GM19025 (cell line): Measurements from ENCODE around the gene ATP5ME.
"Not testable (repeated sequence)": the region's sequence is repeated elsewhere in the genome, so short reads cannot be mapped to it uniquely, and the experiment has no call there.

Experiments
- ATAC-seq: cut with Tn5 transposase; IDR thresholded peaks from one replicate; pipeline ENCODE4 v1.9.1; 2021; ENCODE audit warnings: mild to moderate bottlenecking, low read depth, moderate library complexity; ENCODE audit not compliant: unreplicated experiment

ATP5ME gene

DNA sequence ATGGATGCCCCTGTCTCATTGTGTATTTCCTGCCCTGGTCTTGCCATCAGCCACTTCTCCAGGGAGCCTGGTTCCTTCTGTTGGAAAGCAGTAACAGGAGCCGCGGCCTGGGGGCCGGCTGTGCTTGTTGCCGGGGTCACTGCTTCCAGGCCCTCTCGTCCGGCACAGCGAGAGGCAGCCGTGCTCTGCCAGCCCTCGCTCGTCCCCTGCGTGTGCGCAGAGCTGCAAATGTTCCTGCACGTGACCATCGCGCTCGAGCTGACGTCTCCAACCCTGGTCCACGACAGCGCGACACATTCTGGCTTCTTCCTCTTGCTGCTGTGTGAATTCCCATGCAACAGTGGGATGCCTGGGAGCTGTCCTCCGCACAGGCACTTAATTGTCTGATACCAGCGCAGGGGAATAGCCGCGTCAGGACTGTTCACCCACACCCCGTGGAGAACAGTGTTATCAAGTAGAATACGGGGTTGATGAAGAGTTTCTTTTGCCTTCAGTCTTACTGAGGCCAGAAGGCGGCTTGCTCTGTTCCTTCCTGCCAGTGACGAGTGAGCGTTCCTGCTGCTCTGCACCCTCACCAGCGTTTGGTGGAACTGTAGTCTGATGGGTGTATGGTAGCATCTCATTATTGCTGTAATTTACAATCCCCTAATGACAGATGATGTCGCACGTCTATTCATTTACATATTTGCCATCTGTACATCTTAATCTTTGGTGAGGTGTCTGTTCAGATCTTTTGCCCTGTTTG lies 36.4 kb downstream of the ATP5ME start:
- no peak for ATAC-seq

DNA sequence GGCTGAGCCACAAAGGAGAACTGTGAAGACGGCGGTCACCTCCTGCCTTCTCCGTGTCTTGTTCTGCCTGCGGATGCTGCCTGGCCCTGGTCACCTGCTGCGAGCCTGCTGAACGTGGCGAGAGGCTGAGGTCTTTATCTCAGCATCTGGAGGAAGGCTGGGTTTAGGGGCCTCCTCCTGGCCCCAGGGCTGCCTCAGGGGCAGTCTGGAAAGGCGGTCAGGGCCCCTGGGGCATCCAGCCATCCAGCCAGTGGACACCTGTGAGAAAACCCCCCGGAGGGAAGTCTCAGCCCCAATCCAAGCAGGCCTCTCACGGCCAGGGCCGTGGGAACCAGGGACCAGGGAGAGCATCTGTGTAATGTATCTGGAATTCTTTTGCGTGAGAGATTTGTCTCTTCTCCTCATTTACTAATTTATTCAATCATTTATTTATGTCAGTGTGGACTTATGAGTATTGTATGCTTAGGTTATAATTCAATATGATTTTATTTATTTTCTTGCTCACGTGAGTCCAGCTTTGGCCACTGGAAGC lies 37.4 kb downstream of the ATP5ME start:
- no peak for ATAC-seq

DNA sequence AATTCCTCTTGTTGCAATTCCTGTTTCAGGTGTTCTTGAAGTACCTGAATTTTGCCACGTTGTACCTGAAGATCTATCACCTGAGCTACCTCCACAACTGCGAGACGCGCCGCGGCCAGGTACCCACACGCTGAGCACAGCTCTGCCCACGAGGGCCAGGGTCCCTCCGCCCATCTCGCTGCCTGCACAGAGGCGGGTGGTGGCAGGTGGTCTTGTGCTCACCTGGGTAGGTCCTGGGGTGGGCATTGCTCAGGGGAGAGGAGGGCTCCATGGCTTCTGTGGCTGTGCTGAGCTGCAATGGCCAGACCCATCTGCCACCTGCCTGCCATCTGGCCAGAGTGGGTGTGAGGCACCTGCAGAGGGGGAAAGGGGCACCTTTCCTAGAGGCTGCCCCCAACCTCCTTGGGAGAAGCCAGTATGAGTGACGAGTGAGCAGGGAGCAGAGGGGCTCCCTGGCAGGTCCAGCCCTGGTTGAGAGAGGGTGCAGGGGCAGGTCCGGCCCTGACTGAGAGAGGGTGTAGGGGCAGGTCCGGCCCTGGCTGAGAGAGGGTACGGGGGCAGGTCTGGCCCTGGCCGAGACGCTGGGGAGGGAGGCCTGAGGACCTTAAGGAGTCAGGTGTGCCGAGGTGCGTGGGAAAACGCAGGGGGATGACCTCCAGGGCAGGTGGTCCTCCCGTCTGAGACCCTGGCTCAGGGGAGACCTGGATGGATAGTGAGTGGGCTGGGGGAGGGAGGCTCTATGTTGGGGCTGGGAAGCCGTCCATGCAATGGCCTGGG lies 38.0 kb downstream of the ATP5ME start:
- ATAC-seq = no peak

DNA sequence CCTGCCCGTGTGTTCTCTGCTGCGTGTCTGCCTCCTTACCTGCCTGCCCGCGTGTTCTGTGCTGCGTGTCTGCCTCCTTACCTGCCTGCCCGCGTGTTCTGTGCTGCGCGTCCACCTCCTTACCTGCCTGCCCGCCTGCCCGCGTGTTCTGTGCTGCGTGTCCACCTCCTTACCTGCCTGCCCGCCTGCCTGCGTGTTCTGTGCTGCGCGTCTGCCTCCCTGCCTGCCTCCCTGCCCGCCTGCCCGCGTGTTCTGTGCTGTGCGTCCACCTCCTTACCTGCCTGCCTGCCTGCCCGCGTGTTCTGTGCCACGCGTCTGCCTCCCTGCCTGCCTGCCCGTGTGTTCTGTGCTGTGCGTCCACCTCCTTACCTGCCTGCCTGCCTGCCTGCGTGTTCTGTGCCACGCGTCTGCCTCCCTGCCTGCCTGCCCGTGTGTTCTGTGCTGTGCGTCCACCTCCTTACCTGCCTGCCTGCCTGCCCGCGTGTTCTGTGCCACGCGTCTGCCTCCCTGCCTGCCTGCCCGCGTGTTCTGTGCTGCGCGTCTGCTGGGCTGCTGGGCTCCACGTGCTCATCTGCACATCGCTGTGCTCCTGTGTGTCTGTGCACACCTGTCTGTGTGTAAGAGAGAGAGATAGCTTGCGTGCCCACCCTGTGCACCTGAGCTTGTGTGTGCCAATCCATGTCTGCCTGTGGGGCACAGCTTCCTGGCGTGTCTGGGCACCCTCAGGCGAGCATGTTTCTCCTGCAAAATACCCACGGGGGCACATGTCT lies 38.8 kb downstream of the ATP5ME start:
- not testable (repeated sequence) for ATAC-seq

DNA sequence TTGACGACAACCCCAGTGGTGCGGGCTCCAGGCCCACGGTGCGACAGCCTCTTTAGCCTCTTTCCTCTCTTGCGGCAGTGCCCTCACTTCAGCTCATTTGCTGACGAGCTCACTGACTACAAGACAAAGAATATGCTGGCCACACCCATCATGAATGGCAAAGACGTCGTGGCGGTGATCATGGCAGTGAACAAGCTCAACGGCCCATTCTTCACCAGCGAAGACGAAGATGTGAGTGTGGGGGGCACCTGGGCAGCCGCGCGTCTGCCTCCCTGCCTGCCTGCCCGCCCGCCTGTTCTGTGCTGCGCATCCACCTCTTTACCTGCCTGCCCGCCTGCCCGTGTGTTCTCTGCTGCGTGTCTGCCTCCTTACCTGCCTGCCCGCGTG lies 39.5 kb downstream of the ATP5ME start:
- ATAC-seq = no peak

DNA sequence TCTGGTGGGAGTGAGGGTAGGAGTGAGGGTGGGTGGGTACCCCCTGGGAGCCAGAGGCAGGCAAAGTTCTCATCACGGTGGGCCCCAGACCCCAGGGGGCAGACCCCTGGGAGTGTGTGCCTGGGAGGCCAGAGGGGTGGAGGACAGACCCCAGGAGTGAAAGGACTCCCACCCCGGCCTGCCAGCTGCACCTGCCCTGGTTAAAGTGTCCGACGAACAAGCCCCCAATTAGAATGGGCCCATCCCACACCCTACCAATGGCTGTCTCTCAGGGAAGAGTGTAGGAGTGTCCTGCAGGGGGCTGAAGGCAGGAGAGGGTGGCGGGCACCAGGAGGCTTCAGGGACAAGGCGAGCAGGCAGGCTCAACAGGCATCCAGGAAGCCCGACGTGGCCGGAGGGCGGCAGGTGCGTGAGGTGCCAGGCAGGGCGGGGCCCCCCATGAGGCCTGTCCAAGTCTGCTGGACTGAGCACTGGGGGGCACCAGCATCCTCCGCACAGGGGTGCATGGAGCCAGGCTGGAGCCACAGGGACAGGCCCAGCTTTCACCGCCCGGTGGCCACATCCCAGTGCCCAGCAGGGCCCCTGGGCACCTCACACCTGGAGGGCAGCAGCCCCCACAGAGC lies 40.0 kb downstream of the ATP5ME start:
- ATAC-seq = no peak

DNA sequence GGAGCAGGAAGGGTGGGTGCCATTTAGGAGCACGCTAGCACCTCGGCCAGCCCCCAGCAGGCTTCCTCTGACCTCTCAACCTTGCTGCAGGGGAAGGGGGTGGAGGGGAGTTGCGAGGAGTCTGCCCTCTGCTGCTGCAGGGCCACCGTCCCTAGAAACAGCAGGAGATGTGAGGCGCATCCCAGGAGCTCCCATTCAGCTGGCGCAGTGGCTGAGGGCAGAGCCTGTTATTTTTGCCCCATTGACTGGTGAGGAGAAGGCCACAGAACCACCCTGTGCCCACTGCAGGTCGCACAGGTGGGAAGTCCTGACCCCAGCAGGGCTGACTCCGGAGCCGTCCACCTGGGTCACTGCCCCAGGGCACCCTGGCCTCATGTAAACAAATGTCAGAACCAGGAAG lies 40.7 kb downstream of the ATP5ME start:
- no peak for ATAC-seq

DNA sequence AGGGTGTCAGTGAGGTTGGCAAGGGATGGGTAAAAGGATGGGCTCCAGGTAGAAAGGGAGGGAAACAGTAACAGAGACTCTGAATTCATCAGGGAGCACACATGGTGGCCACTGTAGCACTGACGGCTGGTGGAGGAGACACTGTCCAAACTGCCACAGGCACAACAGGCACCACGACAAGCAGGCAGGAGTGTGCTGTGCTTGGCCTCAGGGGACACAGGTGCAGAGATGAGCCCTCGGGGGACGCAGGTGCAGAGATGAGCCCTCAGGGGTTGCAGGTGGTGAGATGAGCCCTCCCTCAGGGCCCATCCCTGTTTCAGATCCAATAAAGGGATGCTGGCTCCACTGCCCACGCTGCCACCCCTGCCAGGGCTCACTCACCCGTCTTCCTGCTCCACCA lies 41.1 kb downstream of the ATP5ME start:
- ATAC-seq = no peak

DNA sequence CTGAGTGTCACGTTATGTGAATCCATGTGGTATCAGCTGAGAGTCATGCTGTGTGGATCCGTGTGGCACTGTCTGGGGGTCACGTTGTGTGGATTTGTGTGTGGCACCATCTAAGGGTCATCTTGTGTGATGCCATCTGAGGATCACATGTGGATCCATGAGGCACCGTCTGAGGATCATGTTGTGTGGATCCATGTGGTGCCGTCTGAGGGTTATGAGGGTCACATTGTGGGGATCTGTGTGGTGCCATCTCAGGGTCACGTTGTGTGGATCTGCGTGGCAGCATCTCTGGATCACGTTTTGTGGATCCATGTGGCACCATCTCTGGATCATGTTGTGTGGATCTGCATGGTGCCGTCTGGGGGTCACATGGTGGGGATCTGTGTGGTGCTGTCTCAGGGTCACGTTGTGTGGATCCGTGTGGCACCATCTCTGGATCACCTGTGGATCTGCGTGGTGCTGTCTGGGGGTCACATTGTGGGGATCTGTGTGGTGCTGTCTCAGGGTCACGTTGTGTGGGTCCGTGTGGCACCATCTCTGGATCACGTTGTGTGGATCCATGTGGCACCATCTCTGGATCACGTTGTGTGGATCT lies 41.8 kb downstream of the ATP5ME start:
- no peak for ATAC-seq

DNA sequence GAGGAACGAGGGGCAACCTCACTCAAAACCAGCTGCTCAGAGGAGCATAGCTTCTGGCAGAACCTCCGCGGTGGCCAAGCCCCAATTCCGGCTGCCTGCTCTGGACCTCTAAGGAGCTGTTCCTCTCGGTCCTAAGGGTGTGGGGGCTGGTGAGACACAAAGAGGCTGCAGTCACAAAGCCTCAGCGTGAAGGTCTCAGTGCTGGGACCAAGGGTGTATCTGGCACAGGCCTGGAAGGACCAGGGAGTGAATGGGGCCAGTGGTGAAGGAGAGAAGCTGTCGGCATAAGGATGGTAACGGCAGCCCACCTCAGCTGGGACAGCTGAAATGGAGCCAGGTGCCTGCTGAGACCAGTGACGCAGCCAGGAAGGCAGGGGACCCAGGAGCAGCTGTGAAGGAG lies 43.4 kb downstream of the ATP5ME start:
- no peak for ATAC-seq

DNA sequence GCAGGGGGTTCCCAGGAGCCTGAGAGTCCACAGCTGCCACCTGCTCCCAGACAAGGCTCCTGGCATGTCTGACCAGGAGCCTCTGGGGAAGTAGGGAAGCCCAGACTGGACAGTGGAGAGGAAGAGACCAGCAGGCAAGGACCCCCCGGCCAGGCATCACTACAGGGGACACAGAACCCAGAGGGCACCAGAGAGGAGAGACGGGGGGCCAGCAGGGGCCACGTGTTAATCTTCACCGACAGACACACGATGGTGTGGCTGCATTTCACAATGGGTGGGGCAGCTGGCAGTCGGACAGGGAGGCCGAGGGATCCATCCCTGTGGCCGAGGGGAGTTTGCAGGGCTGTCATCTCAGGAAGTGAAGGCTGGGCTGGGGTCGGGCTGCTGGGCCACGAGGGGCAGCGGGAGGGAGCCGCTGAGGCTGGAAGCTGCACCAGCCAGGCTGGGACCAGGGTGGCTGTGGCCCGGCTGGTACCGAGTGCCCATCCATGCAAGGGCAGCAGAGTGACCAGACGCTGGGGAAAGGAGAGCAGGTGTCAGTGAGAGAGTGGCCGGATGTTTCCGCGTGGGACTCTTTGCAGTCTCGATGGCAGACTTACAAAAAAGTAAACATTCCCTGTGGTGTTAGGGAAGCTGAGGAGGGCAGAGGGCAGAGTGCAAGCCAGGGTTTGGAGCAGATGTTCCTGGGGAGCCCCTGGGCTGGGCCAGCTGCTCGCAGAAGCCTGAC lies 44.0 kb downstream of the ATP5ME start:
- ATAC-seq = no peak

DNA sequence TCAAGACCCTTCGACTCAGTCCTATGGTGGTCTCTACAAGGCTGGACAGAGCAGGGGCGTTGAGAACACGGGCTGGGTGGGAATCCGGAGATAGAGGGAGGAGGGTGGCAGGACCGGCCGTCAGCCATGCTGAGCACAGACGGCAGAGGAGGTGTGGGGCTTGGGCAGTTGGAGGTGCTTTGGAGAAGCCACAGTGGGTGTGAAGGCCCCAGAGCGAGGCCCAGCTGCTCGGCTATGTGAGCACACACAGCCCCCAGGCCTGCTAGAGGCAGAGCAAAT lies 44.5 kb downstream of the ATP5ME start:
- no peak for ATAC-seq

DNA sequence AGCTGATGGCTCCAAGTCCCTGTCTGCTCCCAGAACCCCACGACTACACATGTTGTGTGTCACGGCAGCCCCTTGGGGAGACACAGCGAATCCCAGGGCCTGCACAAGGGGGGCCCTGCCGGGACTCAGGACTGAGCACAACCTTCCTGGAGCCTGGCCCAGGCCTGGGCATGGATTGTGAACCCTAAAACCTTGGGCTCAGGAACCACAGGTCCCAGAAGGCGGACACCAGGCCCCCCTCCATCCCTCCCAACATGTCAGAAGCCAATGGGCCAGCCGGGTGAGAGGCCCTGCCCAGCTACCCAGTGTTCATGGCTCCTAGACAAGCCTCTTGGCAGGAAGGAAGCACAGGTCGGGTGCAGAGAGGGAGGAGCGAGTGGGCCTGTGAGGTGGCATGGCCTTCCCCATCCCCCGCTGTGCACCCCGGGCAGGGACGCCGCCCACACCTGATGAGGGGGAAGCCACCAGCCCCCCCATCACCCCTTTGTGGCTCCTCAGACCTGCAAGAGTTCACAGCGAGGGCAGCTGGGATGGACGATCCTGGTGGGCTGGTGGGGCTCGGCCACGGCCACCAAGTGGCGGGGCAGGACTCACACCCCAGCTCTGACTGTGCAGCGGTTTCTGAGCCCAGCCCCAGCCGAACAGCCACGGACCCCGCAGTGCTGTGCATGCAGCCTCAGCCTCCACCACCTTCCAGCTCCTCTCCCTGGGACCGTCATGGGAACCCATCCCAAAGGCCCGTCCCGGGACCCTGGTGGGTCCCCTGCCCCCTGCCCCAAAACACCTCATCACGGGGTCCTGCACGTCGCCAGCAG lies 45.0 kb downstream of the ATP5ME start:
- ATAC-seq = no peak

DNA sequence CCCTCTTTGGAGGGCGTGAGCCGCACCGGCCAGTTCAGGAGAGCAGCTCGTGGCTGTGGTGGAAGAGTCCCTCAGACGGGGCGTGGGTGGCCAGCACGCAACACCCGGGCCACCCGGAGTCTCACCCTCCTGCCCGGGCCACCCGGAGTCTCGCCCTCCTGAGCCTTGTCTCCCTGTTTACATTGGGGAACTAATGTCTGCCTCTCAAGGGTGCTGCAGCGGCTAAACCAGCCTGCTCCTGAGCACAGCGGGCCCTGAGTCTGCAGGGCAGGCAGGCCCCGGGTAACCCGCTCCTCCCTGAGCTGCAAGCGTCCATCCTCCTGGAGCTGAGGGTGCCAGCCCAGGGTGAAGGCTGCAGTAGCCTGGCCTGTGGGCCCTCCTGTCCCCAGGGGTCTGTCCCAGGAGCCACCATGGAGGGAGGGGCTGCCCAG lies 45.8 kb downstream of the ATP5ME start:
- ATAC-seq = no peak

DNA sequence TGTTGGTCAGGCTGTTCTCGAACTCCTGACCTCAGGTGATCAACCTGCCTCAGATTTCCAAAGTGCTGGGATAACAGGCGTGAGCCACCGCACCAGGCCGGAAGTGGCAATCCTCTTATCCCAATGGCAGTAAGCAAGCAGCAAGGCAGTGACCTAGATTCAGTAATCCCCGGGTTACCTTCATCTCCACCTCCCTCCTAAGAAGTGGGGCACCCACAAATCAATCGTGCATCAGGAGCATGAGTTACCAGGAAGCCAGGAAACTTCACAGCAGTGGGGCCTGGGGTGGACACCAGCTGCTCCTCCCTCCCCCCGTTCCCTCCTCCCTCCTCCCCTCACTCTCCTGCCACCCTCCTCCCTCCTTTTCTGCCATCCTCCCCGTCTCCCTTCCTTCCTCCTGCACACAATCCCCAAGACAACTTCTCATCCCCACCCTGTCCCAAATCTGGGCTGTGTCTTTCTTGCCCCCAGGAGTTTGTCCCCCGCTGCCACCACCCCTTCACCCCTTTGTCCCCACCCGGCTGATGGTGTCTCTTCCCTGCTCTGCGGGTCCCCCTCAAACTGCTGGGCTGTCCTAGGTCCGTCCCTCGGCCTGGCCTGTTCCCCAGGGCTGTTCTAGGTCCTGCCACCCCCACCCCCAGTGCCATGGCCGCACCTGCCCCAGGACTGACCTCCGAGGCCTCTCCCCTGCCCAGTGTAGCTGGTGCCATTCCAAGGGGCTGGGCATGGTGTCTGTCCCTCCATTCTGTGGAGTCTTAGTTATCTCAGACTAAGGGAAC lies 46.5 kb downstream of the ATP5ME start:
- no peak for ATAC-seq

DNA sequence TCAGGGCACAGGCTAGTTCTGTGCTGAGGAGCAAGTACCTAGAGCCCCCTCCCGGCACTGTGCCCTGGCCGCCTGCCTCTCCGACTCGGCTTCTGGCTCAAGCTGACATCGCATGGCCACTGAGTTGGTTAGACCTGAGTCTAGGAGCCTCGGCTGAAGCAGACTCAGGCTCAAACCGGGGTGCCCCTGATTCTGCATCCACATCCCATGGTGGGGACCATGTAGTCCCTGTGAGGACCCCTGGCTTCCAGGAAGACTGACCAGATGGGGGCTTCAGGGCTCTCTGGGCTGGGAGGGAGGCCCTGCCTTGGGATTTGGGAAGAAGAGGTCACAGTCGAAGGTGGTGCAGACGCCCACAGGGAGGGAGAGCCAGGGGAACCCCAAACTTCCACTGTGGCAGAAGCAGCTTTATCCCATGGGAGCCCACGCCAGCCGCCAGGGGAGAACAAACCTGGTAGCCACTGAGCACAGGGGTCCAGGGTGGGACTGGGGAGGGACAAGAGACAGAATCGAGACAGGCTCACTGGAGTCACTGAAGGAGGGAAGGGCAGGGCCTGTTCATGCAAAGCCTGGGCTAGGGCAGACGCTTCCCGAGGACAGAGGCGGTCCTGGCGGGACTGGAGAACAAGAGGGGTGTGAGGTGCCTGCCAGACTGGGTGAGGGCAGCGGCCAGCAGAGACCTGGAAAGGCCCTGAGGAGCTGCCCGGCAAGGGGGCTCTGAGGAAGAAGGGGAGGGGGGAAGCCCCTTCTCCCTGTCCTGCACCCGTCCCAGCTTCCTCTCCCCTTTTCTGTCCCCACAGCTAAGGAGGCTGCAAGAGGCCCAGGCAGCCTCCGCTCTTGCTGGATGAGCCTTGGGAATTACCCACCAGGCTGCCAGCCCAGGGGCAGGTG lies 47.6 kb downstream of the ATP5ME start:
- ATAC-seq = no peak

DNA sequence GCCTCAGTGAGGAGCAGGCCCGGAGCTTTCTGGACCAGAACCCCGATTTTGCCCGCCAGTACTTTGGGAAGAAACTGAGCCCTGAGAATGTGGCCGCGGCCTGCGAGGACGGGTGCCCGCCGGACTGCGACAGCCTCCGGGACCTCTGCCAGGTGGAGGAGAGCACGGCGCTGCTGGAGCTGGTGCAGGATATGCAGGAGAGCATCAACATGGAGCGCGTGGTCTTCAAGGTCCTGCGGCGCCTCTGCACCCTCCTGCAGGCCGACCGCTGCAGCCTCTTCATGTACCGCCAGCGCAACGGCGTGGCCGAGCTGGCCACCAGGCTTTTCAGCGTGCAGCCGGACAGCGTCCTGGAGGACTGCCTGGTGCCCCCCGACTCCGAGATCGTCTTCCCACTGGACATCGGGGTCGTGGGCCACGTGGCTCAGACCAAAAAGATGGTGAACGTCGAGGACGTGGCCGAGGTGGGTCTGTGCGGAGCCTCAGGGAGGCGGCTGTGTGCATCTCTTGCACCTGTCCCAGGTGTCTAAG lies 48.4 kb downstream of the ATP5ME start:
- ATAC-seq = no peak
